AG09309 (cell line): ENCODE results near the gene CASP4.
"Not testable (repeated sequence)": the region's sequence is repeated elsewhere in the genome, so short reads cannot be mapped to it uniquely, and the experiment has no call there.

ENCODE experiments used
- DNase-seq: peaks from one replicate; pipeline ENCODE4 v3.0.0-alpha.2; 2010; ENCODE audit warnings: low read depth
- H3K4me3 ChIP-seq: 2 replicates; pipeline ENCODE4 v1.5.1; 2011; ENCODE audit warnings: mild to moderate bottlenecking, low read depth, low read length, moderate library complexity; ENCODE audit not compliant: control insufficient read depth
- CTCF ChIP-seq: IDR thresholded peaks from 2 replicates; pipeline ENCODE4 v1.5.1; 2011; ENCODE audit warnings: mild to moderate bottlenecking, low read depth, low read length, inconsistent platforms; ENCODE audit not compliant: insufficient read depth, control insufficient read depth; ENCODE audit errors: missing control alignments

The CASP4 gene

DNA sequence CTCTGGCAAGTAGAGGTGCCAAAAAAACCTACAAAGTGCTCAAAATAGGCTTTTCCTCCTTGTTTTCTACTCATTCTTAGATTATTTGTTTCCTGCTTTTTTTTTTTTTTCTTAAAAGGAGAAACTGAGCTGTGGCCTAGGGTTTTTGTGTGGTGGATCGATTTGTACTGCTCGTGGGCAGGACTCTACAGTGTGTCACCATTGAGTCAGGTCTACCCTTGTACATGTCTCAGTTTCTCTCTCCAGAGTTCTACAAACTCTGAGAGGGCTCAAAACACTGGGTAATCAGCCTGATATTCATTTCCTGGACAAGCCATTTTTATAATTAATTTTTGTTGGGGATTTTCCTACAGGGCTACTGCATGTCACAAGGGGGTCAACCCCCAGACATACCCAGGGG is 5.2 kb upstream of the CASP4 start:
- no peak for DNase-seq
- TF ChIP-seq CTCF, result no peak
- H3K4me3 ChIP-seq, result no peak overlapping the region

DNA sequence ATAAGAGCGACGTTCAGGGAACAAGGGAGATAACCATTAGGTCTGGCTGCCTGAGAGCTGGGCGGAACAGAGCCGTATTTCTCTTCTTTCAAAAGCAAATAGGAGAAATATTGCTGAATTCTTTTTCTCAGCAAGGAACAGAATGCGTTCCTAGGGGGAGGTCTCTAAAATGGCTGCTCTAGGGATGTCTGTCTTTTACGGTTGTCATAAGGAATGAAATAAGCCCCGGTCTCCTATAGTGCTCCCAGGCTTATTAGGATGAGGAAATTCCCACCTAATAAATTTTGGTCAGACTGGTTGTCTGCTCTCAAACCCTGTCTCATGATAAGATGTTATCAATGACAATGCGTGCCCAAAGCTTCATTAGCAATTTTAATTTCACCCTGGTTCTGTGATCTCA is 4.5 kb upstream of the CASP4 start:
- not testable (repeated sequence) for DNase-seq, H3K4me3 ChIP-seq

DNA sequence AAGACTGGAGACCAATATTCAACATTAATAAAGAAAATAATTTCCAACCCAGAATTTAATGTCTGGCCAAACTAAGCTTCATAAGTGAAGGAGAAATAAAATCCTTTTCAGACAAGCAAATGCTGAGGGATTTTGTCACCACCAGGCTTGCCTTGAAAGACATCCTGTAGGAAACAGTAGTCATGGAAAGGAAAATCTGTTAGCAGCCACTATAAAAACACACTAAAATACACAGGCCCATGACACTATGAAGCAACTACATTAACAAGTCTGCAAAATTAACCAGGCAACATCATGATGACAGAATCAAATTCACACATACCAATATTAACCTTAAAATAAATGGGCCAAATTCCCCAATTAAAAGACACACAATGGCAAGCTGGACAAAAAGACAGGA is 2.4 kb upstream of the CASP4 start:
- DNase-seq, result no peak
- no peak for TF ChIP-seq CTCF
- no peak overlapping the region for H3K4me3 ChIP-seq

- peak overlapping the region; percentile 56 for H3K4me3 ChIP-seq
- no peak for DNase-seq
- no peak for TF ChIP-seq CTCF
Observed at GRCh38 chr11:104968856-104969776, 742 bp upstream of the CASP4 start.

- no peak for DNase-seq
- TF ChIP-seq CTCF, result no peak
- peak overlapping the region; percentile 56 for H3K4me3 ChIP-seq
Observed at GRCh38 chr11:104967534-104968354, 630 bp downstream of the CASP4 start.

DNA sequence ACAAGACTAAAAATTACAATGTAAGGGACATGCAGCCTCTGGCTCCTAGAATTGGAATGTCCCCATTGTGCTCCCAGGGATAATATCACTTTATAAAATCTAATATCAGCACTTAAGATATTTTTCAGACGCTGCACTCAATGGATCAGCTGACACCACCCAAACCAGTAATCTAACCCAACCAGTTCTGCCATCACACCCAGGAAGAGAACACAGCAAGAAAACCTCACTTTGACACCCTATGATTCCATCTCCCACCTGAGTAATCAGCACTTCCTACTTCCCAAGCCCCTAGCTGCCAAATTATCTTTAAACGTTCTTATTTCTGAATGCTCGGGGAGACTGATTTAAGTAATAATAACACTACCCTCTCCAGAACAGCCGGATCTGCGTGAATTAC is 2.6 kb downstream of the CASP4 start:
- TF ChIP-seq CTCF, result no peak
- H3K4me3 ChIP-seq, result no peak overlapping the region
- no peak for DNase-seq

DNA sequence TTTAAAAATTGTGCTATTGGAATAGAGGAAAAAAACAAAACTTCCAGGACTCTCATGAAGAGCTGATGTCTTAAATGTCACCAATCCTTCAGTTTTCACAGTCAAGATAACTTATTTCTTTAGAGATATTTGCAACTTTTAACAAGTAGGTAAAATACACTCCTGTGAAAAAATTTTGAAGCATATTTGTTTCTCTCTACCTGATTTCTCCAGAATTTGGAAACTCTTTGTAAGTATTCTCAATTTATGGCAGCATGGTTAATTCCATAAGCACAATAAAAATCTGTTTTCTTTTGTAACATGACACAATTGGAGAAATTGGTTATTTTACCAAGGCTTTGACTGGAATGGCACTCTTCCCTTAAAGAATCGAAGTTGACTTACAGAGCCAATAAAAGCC is 4.1 kb downstream of the CASP4 start:
- TF ChIP-seq CTCF, result no peak
- DNase-seq, result no peak
- H3K4me3 ChIP-seq, result no peak overlapping the region
